K562 (cell line): Measurements from ENCODE around the gene NIPAL3. TPM values are rescaled to one million over a fixed set of nuclear protein-coding genes. Genes with fewer than 3 reads are reported as not detected.
A peak's percentile ranks its signal among the peaks of the same experiment; 100 is the strongest.

Experiments
- CBFA2T3 ChIP-seq: fragments of 450-650 bp; IDR thresholded peaks from 2 replicates; pipeline ENCODE4 v1.6.1; 2017
- CTBP1 ChIP-seq: fragments of 450-650 bp; IDR thresholded peaks from 2 replicates; pipeline ENCODE4 v1.6.1; 2016; ENCODE audit warnings: borderline replicate concordance
- DACH1 ChIP-seq: fragments of 450-650 bp; IDR thresholded peaks from 2 replicates; pipeline ENCODE4 v1.6.1; 2018; ENCODE audit not compliant: partially characterized antibody
- ETV1 ChIP-seq: fragments of 450-650 bp; conservative IDR thresholded peaks from 2 replicates; pipeline ENCODE4 v1.6.1; 2016; ENCODE audit warnings: missing genetic modification characterization, control low read depth, low read depth, missing compliant biosample characterization
- GTF2E2 ChIP-seq: fragments of 200-800 bp; sonication (Bioruptor generic); IDR thresholded peaks from 2 replicates; pipeline ENCODE4 v1.6.1; 2016; ENCODE audit warnings: missing genetic modification characterization, missing compliant biosample characterization
- HMG20B ChIP-seq: fragments of 250-450 bp; sonication (Bioruptor Pico); IDR thresholded peaks from 2 replicates; pipeline ENCODE4 v1.5.0; 2021; ENCODE audit warnings: mild to moderate bottlenecking
- ILF3 ChIP-seq: fragments of 450-650 bp; IDR thresholded peaks from 2 replicates; pipeline ENCODE4 v1.6.1; 2018; ENCODE audit warnings: antibody characterized with exemption, mild to moderate bottlenecking, moderate library complexity, borderline replicate concordance
- ILK ChIP-seq: fragments of 450-650 bp; IDR thresholded peaks from 2 replicates; pipeline ENCODE4 v1.6.1; 2016; ENCODE audit warnings: missing genetic modification characterization, low read depth, mild to moderate bottlenecking, missing compliant biosample characterization, moderate library complexity, borderline replicate concordance
- MEF2A ChIP-seq: IDR thresholded peaks from 2 replicates; pipeline ENCODE4 v1.6.1; 2011; ENCODE audit warnings: low read depth, mild to moderate bottlenecking, low read length, moderate library complexity; ENCODE audit not compliant: control insufficient read depth
- NFATC3 ChIP-seq: fragments of 450-650 bp; IDR thresholded peaks from 2 replicates; pipeline ENCODE4 v1.6.1; 2017; ENCODE audit warnings: mild to moderate bottlenecking
- NR2F6 ChIP-seq: fragments of 450-650 bp; formaldehyde crosslinking; IDR thresholded peaks from 2 replicates; pipeline ENCODE4 v1.4.0; 2020; ENCODE audit warnings: mild to moderate bottlenecking
- OTX1 ChIP-seq: fragments of 450-650 bp; formaldehyde crosslinking; IDR thresholded peaks from 2 replicates; pipeline ENCODE4 v1.4.0; 2022; ENCODE audit warnings: mild to moderate bottlenecking
- POLR2AphosphoS5 ChIP-seq: IDR thresholded peaks from 2 replicates; pipeline ENCODE4 v1.6.1; 2011; ENCODE audit warnings: mild to moderate bottlenecking, low read depth, low read length, moderate library complexity; ENCODE audit not compliant: control insufficient read depth, insufficient read depth
- TFAM ChIP-seq: fragments of 250-450 bp; sonication (Bioruptor Pico); conservative IDR thresholded peaks from 2 replicates; pipeline ENCODE4 v1.5.0; 2021; ENCODE audit warnings: mild to moderate bottlenecking, moderate library complexity
- polyA plus RNA-seq, 8 experiments: library from polyadenylated mRNA; depleted of rRNA in 4 of 8; stranded (reverse) in 5 of 8; unstranded in 3 of 8; fragments of >200 nt; fragmentation: Nextera tagmentation in 2 of 8; fragmentation: Illumina TruSeq in 1 of 8; extraction: Ambion mirVana in 2 of 8; extraction: Trizol in 1 of 8; gene quantifications; 2 replicates each; pipeline versions ENCODE4 v1.2.1 to v1.2.3, GENCODE V29; 2011 to 2014; ENCODE audit warnings: inconsistent platforms in 1 of 8, missing spikeins in 1 of 8
- total RNA-seq, 7 experiments: library from RNA; depleted of rRNA in 6 of 7; stranded (reverse); fragments of >200 nt in 6 of 7; fragmentation: Illumina TruSeq in 2 of 7; extraction: Trizol in 2 of 7; gene quantifications; 2 replicates each; pipeline versions ENCODE4 v1.2.1 to v1.2.3, GENCODE V29; 2011 to 2021; ENCODE audit warnings: low replicate concordance in 1 of 7
- TF ChIP-seq, protein P1 (sequence below), 2 experiments: fragments of 450-650 bp; IDR thresholded peaks; 2 replicates each; pipeline ENCODE4 v1.6.1; 2016; ENCODE audit warnings: mild to moderate bottlenecking in 2 of 2, borderline replicate concordance in 1 of 2, low read depth in 1 of 2, moderate library complexity in 1 of 2
- TF ChIP-seq, protein P2 (sequence below): sonication (generic); formaldehyde crosslinking; IDR thresholded peaks from 2 replicates; pipeline ENCODE4 v1.9.0; 2022; ENCODE audit warnings: mild to moderate bottlenecking, missing genetic modification reagents
- TF ChIP-seq, protein P3 (sequence below): fragments of 250-450 bp; sonication (Bioruptor Pico); IDR thresholded peaks from 2 replicates; pipeline ENCODE4 v1.9.0; 2021; ENCODE audit warnings: mild to moderate bottlenecking
- TF ChIP-seq, protein P4 (sequence below): fragments of 450-650 bp; formaldehyde crosslinking; IDR thresholded peaks from 2 replicates; pipeline ENCODE4 v1.4.0; 2020; ENCODE audit warnings: mild to moderate bottlenecking, moderate library complexity

Gene NIPAL3
- total and polyA plus RNA-seq, 9 of the 15 experiments (the other 6 are each of a cell fraction or from before 2014, with no cell fraction given) = 10.5 to 26.3 (median 16.0) TPM

DNA sequence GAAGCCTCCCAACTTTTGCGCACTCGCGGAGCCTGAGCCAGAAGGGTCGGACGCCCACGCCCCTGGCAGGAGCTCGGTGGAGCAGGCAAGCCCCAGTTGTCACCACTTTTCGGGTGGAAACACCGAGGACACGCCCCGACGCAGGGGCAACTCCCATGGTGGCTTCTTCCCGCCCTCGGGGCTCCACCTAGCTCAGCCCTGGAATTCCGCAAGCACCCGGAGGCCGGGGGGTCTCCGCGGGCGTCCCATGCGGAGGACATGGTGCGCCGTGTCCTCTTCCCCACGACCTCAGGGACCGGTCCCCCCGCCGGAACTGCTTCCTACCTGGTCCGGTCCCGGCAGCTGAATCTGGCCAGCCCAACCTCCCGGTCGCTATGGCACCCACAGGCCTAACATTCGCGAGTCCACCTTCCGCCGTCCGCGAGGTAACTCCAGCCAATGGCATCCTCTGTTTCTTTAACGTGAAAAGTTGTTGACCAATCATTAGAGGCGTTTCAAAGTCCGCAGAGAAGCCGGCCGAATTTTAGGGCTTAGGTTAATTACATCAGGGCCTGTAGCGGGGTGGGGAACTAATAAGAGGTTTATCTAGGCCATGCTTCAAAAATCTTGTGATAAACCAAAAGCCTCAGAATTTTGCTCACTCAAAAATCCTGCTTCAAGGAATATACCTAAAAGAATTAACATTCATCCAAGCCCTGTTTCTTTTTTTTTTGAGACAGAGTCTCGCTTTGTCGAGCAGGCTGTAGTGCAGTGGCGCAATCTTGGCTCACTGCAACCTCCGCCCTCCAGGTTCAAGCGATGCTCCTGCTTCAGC is 2.0 kb upstream of the NIPAL3 start, which contains the start of gene STPG1 (continued):
- TF ChIP-seq TFAM (CRISPR knock-in tag) (no peak), NFATC3 (no peak), DACH1 (peak; percentile 41), ILK (no peak), CTBP1 (peak; percentile 71; the same call in 1 of the 2 replicates), MEF2A (no peak), NR2F6 (CRISPR knock-in tag) (no peak), GTF2E2 (tag) (no peak), ETV1 (tag) (peak; percentile 97), POLR2AphosphoS5 (peak; percentile 36; the same call in 1 of the 2 replicates), HMG20B (CRISPR knock-in tag) (no peak), CBFA2T3 (no peak), OTX1 (CRISPR knock-in tag) (peak; percentile 49; the same call in 1 of the 2 replicates), ILF3 (no peak)
- TF ChIP-seq, protein P1, sequence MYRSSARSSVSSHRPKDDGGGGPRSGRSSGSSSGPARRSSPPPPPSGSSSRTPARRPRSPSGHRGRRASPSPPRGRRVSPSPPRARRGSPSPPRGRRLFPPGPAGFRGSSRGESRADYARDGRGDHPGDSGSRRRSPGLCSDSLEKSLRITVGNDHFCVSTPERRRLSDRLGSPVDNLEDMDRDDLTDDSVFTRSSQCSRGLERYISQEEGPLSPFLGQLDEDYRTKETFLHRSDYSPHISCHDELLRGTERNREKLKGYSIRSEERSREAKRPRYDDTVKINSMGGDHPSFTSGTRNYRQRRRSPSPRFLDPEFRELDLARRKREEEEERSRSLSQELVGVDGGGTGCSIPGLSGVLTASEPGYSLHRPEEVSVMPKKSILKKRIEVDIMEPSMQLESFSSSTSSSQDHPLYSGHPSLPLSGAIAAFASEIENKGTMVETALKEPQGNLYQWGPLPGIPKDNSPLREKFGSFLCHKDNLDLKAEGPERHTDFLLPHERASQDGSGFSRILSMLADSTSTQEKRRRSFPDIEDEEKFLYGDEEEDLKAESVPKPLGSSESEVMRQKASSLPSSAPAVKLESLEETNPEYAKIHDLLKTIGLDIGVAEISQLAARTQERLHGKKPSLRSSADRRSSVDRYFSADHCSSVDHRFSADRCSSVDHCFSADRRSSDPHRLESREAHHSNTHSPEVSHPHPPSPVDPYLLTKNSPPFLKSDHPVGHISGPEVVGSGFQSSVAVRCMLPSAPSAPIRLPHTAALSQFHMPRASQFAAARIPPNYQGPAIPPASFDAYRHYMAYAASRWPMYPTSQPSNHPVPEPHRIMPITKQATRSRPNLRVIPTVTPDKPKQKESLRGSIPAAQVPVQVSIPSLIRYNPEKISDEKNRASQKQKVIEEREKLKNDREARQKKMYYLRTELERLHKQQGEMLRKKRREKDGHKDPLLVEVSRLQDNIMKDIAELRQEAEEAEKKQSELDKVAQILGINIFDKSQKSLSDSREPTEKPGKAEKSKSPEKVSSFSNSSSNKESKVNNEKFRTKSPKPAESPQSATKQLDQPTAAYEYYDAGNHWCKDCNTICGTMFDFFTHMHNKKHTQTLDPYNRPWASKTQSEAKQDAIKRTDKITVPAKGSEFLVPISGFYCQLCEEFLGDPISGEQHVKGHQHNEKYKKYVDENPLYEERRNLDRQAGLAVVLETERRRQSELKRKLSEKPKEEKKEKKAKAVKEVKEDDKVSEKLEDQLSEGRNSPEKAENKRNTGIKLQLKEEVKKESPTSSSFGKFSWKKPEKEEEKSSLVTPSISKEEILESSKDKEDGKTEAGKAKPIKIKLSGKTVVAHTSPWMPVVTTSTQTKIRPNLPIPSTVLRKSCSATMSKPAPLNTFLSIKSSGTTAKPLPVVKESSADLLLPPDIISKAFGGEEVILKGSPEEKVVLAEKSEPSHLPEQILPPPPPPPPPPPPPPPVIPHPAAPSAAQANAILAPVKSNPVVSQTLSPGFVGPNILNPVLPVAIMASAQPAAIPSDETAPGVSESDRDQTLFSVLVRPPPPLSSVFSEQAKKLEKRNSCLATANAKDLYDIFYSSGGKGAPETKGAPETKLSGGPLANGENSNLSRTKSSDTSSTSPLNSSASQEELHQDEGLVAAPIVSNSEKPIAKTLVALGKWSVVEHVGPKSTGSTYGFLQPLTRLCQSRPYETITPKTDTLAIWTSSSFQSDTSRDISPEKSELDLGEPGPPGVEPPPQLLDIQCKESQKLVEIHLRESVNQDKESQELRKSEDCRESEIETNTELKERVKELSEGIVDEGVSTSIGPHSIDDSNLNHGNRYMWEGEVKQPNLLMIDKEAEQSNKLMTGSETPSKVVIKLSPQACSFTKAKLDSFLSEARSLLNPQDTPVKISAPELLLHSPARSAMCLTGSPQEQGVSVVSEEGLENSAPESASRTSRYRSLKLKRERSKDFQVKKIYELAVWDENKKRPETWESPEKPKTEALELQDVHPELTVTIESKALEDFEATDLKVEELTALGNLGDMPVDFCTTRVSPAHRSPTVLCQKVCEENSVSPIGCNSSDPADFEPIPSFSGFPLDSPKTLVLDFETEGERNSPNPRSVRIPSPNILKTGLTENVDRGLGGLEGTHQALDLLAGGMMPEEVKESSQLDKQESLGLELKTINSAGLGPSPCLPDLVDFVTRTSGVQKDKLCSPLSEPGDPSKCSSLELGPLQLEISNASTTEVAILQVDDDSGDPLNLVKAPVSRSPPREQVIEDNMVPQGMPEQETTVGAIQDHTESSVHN (IDR thresholded peaks at IDR 0.05; ENCODE audit: borderline replicate concordance in 1 of 2, low read depth in 1 of 2) = no peak
- TF ChIP-seq, protein P2, sequence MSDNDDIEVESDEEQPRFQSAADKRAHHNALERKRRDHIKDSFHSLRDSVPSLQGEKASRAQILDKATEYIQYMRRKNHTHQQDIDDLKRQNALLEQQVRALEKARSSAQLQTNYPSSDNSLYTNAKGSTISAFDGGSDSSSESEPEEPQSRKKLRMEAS (CRISPR knock-in tag) = peak; percentile 72
- TF ChIP-seq, protein P3, sequence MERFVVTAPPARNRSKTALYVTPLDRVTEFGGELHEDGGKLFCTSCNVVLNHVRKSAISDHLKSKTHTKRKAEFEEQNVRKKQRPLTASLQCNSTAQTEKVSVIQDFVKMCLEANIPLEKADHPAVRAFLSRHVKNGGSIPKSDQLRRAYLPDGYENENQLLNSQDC (CRISPR knock-in tag) = 0 out of 2 replicates have a peak, but pooled peaks have one; percentile 3
- TF ChIP-seq, protein P4, sequence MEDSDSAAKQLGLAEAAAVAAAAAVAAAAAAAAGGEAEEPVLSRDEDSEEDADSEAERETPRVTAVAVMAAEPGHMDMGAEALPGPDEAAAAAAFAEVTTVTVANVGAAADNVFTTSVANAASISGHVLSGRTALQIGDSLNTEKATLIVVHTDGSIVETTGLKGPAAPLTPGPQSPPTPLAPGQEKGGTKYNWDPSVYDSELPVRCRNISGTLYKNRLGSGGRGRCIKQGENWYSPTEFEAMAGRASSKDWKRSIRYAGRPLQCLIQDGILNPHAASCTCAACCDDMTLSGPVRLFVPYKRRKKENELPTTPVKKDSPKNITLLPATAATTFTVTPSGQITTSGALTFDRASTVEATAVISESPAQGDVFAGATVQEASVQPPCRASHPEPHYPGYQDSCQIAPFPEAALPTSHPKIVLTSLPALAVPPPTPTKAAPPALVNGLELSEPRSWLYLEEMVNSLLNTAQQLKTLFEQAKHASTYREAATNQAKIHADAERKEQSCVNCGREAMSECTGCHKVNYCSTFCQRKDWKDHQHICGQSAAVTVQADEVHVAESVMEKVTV (CRISPR knock-in tag) = no peak
